IMR-90 (cell line): ENCODE data around the gene PDZD7. TPM values are rescaled to one million over a fixed set of nuclear protein-coding genes. Genes with fewer than 3 reads are reported as not detected.

Experiments
- ATAC-seq: fragments of 200-7000 bp; cut with Tn5 transposase; 2 replicates; pipeline ENCODE4 v1.9.1; 2020; ENCODE audit warnings: low read depth, mild to moderate bottlenecking, moderate library complexity
- BruUV-seq: library from RNA; stranded (reverse); fragments of 400-500 nt; replicated peaks from 2 replicates; lab custom pipeline; 2021; lab: Mats Ljungman, UMichigan
- CTCF ChIA-PET: fragments of 300-600 bp; formaldehyde crosslinking; extraction: SDS; loops from one replicate; lab custom pipeline; 2021; ENCODE audit warnings: antibody characterized with exemption; lab: Yijun Ruan, JAX
- POLR2A ChIA-PET: fragments of 300-600 bp; sonication (Branson Sonifier 250); formaldehyde crosslinking; loops from one replicate; lab custom pipeline; 2022; ENCODE audit warnings: antibody characterized with exemption; ENCODE audit not compliant: unreplicated experiment; lab: Charles Lee
- DNase-seq: peaks from one replicate; pipeline ENCODE4 v3.0.0; 2013
- H2AFZ ChIP-seq: replicated peaks from 2 replicates; pipeline ENCODE3; 2013; ENCODE audit warnings: low read length, mild to moderate bottlenecking; ENCODE audit not compliant: poor library complexity
- H2AK5ac ChIP-seq: 2 replicates; pipeline ENCODE4 v1.6.1; 2013; ENCODE audit warnings: low read depth, low read length, inconsistent platforms
- H2AK9ac ChIP-seq: replicated peaks from 2 replicates; pipeline ENCODE3; 2013; ENCODE audit warnings: mild to moderate bottlenecking, low read depth, low read length, moderate library complexity; ENCODE audit not compliant: poor library complexity
- H2BK120ac ChIP-seq: 2 replicates; pipeline ENCODE4 v1.6.1; 2013; ENCODE audit warnings: low read depth, low read length, inconsistent platforms
- H2BK15ac ChIP-seq: 3 replicates; pipeline ENCODE4 v1.6.1; 2013; ENCODE audit warnings: low read depth, low read length, inconsistent platforms
- H2BK20ac ChIP-seq: 2 replicates; pipeline ENCODE4 v1.6.1; 2013; ENCODE audit warnings: low read depth, mild to moderate bottlenecking, inconsistent platforms, low read length, moderate library complexity
- H2BK5ac ChIP-seq: 2 replicates; pipeline ENCODE4 v1.6.1; 2013; ENCODE audit warnings: mild to moderate bottlenecking, low read depth, low read length, inconsistent platforms; ENCODE audit not compliant: poor library complexity, severe bottlenecking
- H3K14ac ChIP-seq: replicated peaks from 2 replicates; pipeline ENCODE4 v1.6.1; 2013; ENCODE audit warnings: low read depth, low read length, inconsistent platforms
- H3K18ac ChIP-seq: 2 replicates; pipeline ENCODE4 v1.6.1; 2013; ENCODE audit warnings: low read depth, low read length, control low read depth
- H3K23ac ChIP-seq: 2 replicates; pipeline ENCODE4 v1.6.1; 2013; ENCODE audit warnings: low read depth, low read length, inconsistent platforms
- H3K27ac ChIP-seq: 2 replicates; pipeline ENCODE4 v1.5.1; 2013; ENCODE audit warnings: mild to moderate bottlenecking, control low read depth, low read length; ENCODE audit not compliant: insufficient read depth
- H3K27me3 ChIP-seq: 2 replicates; pipeline ENCODE4 v1.6.1; 2013; ENCODE audit warnings: low read length; ENCODE audit not compliant: control insufficient read depth, insufficient read depth
- H3K36me3 ChIP-seq: 2 replicates; pipeline ENCODE4 v1.6.1; 2013; ENCODE audit warnings: low read length, mixed read lengths; ENCODE audit not compliant: control insufficient read depth, insufficient read depth
- H3K4ac ChIP-seq: 2 replicates; pipeline ENCODE4 v1.6.1; 2013; ENCODE audit warnings: low read depth, low read length, inconsistent platforms
- H3K4me1 ChIP-seq: 2 replicates; pipeline ENCODE4 v1.6.1; 2013; ENCODE audit warnings: low read length, mixed read lengths; ENCODE audit not compliant: control insufficient read depth, insufficient read depth
- H3K4me2 ChIP-seq: 2 replicates; pipeline ENCODE4 v1.6.1; 2013; ENCODE audit warnings: low read depth, mild to moderate bottlenecking, control low read depth, low read length, moderate library complexity
- H3K4me3 ChIP-seq: 2 replicates; pipeline ENCODE4 v1.5.1; 2013; ENCODE audit warnings: low read depth, mild to moderate bottlenecking, control low read depth, low read length, moderate library complexity; ENCODE audit not compliant: insufficient read depth
- H3K56ac ChIP-seq: 2 replicates; pipeline ENCODE4 v1.6.1; 2013; ENCODE audit warnings: low read length, inconsistent platforms; ENCODE audit not compliant: insufficient read depth; ENCODE audit errors: extremely low read depth
- H3K79me1 ChIP-seq, 2 experiments: 2 replicates each; pipeline ENCODE4 v1.6.1; 2013; ENCODE audit warnings: low read length in 2 of 2, inconsistent platforms in 1 of 2, low read depth in 1 of 2
- H3K9ac ChIP-seq: 2 replicates; pipeline ENCODE4 v1.6.1; 2013; ENCODE audit warnings: low read depth, low read length, control low read depth
- H3K9me1 ChIP-seq: 2 replicates; pipeline ENCODE4 v1.6.1; 2013; ENCODE audit warnings: low read length, inconsistent platforms; ENCODE audit not compliant: insufficient read depth
- H3K9me3 ChIP-seq: 2 replicates; pipeline ENCODE4 v1.6.1; 2013; ENCODE audit warnings: low read length; ENCODE audit not compliant: control insufficient read depth, insufficient read depth
- H4K20me1 ChIP-seq: 2 replicates; pipeline ENCODE4 v1.6.1; 2013; ENCODE audit warnings: low read length, inconsistent platforms; ENCODE audit not compliant: insufficient read depth
- H4K5ac ChIP-seq: 2 replicates; pipeline ENCODE4 v1.6.1; 2013; ENCODE audit warnings: mild to moderate bottlenecking, low read depth, low read length, control low read depth
- H4K8ac ChIP-seq, 2 experiments: 2 replicates each; pipeline ENCODE4 v1.6.1; 2013; ENCODE audit warnings: low read depth in 2 of 2, low read length in 2 of 2, control low read depth in 1 of 2, inconsistent platforms in 1 of 2
- H4K91ac ChIP-seq: 2 replicates; pipeline ENCODE4 v1.6.1; 2013; ENCODE audit warnings: low read depth, low read length, inconsistent platforms; ENCODE audit not compliant: insufficient read depth
- ELK1 ChIP-seq: fragments of 150-350 bp; IDR thresholded peaks from 2 replicates; pipeline ENCODE4 v1.6.1; 2016; ENCODE audit warnings: low read depth, mild to moderate bottlenecking, low read length, moderate library complexity, borderline replicate concordance
- MXI1 ChIP-seq: IDR thresholded peaks from 2 replicates; pipeline ENCODE4 v1.6.1; 2012; ENCODE audit warnings: low read depth, mild to moderate bottlenecking, low read length, moderate library complexity, borderline replicate concordance
- NFE2L2 ChIP-seq: fragments of 150-350 bp; IDR thresholded peaks from 2 replicates; pipeline ENCODE4 v1.6.1; 2016; ENCODE audit warnings: low read depth, mild to moderate bottlenecking, low read length
- POLR2A ChIP-seq: IDR thresholded peaks from 2 replicates; pipeline ENCODE4 v1.6.1; 2012; ENCODE audit warnings: mild to moderate bottlenecking, low read depth, low read length
- RAD21 ChIP-seq: IDR thresholded peaks from 2 replicates; pipeline ENCODE4 v1.6.1; 2012; ENCODE audit warnings: low read length, improper control_type of control experiment
- SMC3 ChIP-seq: fragments of 150-350 bp; IDR thresholded peaks from 2 replicates; pipeline ENCODE4 v1.6.1; 2016; ENCODE audit warnings: low read depth, mild to moderate bottlenecking, antibody characterized with exemption, low read length, moderate library complexity
- WGBS, 2 experiments: methylation state at CpG; one replicate each; pipeline versions ENCODE4 v1.1.5 to v1.1.7; 2013; ENCODE audit warnings: missing lambda C conversion rate in 2 of 2; ENCODE audit not compliant: insufficient read length in 1 of 2; ENCODE audit errors: extremely low coverage in 2 of 2; 5-methylcytosine and 5-hydroxymethylcytosine counted together
- dilution Hi-C: fragments of 300-500 bp; cut with HindIII; formaldehyde crosslinking; loops from one replicate; pipeline ENCODE4 v1.14.3; 2018; ENCODE audit warnings: low sequenced_read_pairs; ENCODE audit not compliant: unreplicated experiment
- in situ Hi-C: fragments of 300-500 bp; cut with MboI; formaldehyde crosslinking; loops from 3 replicates; pipeline ENCODE4 v1.14.3; 2019; ENCODE audit warnings: low sequenced_read_pairs, inconsistent platforms, mixed read lengths
- intact Hi-C: fragments of 100-400 bp; cut with micrococcal nuclease; formaldehyde crosslinking; loops from 2 replicates; pipeline ENCODE4 v1.10.0; 2022
- polyA plus RNA-seq, 3 experiments: library from polyadenylated mRNA; depleted of rRNA; stranded (reverse); fragments of >200 nt; gene quantifications; 2 replicates each; pipeline ENCODE4 v1.2.3, GENCODE V29; 2012; ENCODE audit warnings: low replicate concordance in 1 of 3
- total RNA-seq: library from RNA; depleted of rRNA; stranded (reverse); fragments of >200 nt; gene quantifications from 2 replicates; pipeline ENCODE4 v1.2.3, GENCODE V29; 2012

Gene PDZD7
- total and polyA plus RNA-seq, 2 of the 4 experiments (the other 2 are of a cell fraction) = 0.90 to 1.5 TPM

- H3K18ac ChIP-seq = no peak overlapping the region
- H2AFZ ChIP-seq = peak overlapping the region; percentile 33
- no peak overlapping the region for H3K4me2 ChIP-seq
- in situ Hi-C loops = no loop called here
- no TSS peak for BruUV-seq
- H3K9me3 ChIP-seq = no peaks in the 10 kb centered on the region
- no peak for DNase-seq
- no peak overlapping the region for H3K4me3 ChIP-seq
- no peak for TF ChIP-seq MXI1
- TF ChIP-seq ELK1 = no peak
- no peak for TF ChIP-seq NFE2L2
- TF ChIP-seq POLR2A = no peak
- TF ChIP-seq SMC3 = no peak
- no peak for TF ChIP-seq RAD21
- peaks cover 4 to 12% of the 10 kb centered on the region in 2 experiments; a peak in 3 of 4 replicates for H3K79me1 ChIP-seq
- 29% methylated on average over 1 of the region's 2 CpGs; no CpG with 5 or more reads in 1 of the 2 experiments for WGBS, 2 experiments
- H3K9me1 ChIP-seq = peaks cover 8% of the 10 kb centered on the region
- H3K4me1 ChIP-seq = no peaks in the 10 kb centered on the region
- H3K23ac ChIP-seq = no peak overlapping the region
- H2BK5ac ChIP-seq = no peak overlapping the region
- H4K20me1 ChIP-seq = no peaks in the 10 kb centered on the region; the same call in none of the 2 replicates
- no peak overlapping the region for H2BK15ac ChIP-seq
- intact Hi-C loops = no loop called here
- H2BK120ac ChIP-seq = no peak overlapping the region
- no peak overlapping the region for H4K91ac ChIP-seq
- H3K27me3 ChIP-seq = no peaks in the 10 kb centered on the region
- peaks cover 32% of the 10 kb centered on the region for H3K36me3 ChIP-seq
- no peak overlapping the region for H2BK20ac ChIP-seq
- H3K14ac ChIP-seq = no peak overlapping the region
- H2AK5ac ChIP-seq = no peak overlapping the region
- no peak overlapping the region for H4K5ac ChIP-seq
- no peak for ATAC-seq
- H4K8ac ChIP-seq = no peak overlapping the region
- H3K9ac ChIP-seq = no peak overlapping the region
- no peak overlapping the region for H2AK9ac ChIP-seq
- no peak overlapping the region for H3K4ac ChIP-seq
- ChIA-PET CTCF (no interaction called here), POLR2A (no interaction called here)
- no peak overlapping the region for H3K56ac ChIP-seq
- dilution Hi-C loops = no loop called here
- H3K27ac ChIP-seq = no peak overlapping the region
Measured at GRCh38 chr10:100980311-100980710, 50.6 kb downstream of the PDZD7 start.
